OCI-LY1 (cell line): Measurements from ENCODE around the gene MUL1.

Experiments used
- H2AFZ ChIP-seq: fragments of 200-600 bp; sonication (generic), shearing (Covaris generic); 2 replicates; pipeline ENCODE4 v1.6.0; 2014; ENCODE audit warnings: antibody characterized with exemption, mild to moderate bottlenecking, low read length
- H3F3A ChIP-seq: fragments of 200-600 bp; sonication (generic), shearing (Covaris generic); 2 replicates; pipeline ENCODE4 v1.6.0; 2014; ENCODE audit warnings: mild to moderate bottlenecking, antibody characterized with exemption, low read length, moderate library complexity; ENCODE audit not compliant: insufficient read depth
- H3K27ac ChIP-seq: fragments of 200-600 bp; sonication (generic); 2 replicates; pipeline ENCODE4 v1.5.1; 2014; ENCODE audit warnings: low read length, mixed run types, mild to moderate bottlenecking, low read depth; ENCODE audit not compliant: poor library complexity, severe bottlenecking
- H3K27me3 ChIP-seq: fragments of 200-600 bp; sonication (generic); 2 replicates; pipeline ENCODE4 v1.6.0; 2014; ENCODE audit warnings: antibody characterized with exemption, mild to moderate bottlenecking, low read length, moderate library complexity; ENCODE audit not compliant: insufficient read depth
- H3K36me3 ChIP-seq: fragments of 200-600 bp; sonication (generic); 2 replicates; pipeline ENCODE4 v1.6.1; 2014; ENCODE audit warnings: mild to moderate bottlenecking, antibody characterized with exemption, low read length, moderate library complexity, mixed read lengths; ENCODE audit not compliant: insufficient read depth
- H3K4me1 ChIP-seq: fragments of 200-600 bp; sonication (generic); 2 replicates; pipeline ENCODE4 v1.5.1; 2014; ENCODE audit warnings: mild to moderate bottlenecking, low read length, moderate library complexity; ENCODE audit not compliant: insufficient read depth, severe bottlenecking
- H3K4me2 ChIP-seq: fragments of 200-600 bp; sonication (generic), shearing (Covaris generic); 2 replicates; pipeline ENCODE4 v1.6.1; 2014; ENCODE audit warnings: low read length
- H3K4me3 ChIP-seq: fragments of 200-600 bp; sonication (generic); 2 replicates; pipeline ENCODE4 v1.5.1; 2014; ENCODE audit warnings: low read length, low read depth, mild to moderate bottlenecking, mixed read lengths; ENCODE audit not compliant: poor library complexity, severe bottlenecking
- H3K79me2 ChIP-seq: fragments of 200-600 bp; shearing (Covaris generic); 2 replicates; pipeline ENCODE4 v1.6.1; 2016; ENCODE audit warnings: mixed run types, low read length, mixed read lengths; ENCODE audit not compliant: insufficient read depth
- H3K9ac ChIP-seq: fragments of 200-600 bp; sonication (generic), shearing (Covaris generic); 2 replicates; pipeline ENCODE4 v1.6.1; 2014; ENCODE audit warnings: mild to moderate bottlenecking, low read length, mixed read lengths
- H3K9me2 ChIP-seq: fragments of 200-600 bp; sonication (generic), shearing (Covaris generic); 2 replicates; pipeline ENCODE4 v1.6.1; 2014; ENCODE audit warnings: low read depth, mild to moderate bottlenecking, low read length, mixed read lengths
- H3K9me3 ChIP-seq: fragments of 200-600 bp; shearing (Covaris generic); 2 replicates; pipeline ENCODE4 v1.6.1; 2014; ENCODE audit warnings: low read length, mixed read lengths
- H4K20me1 ChIP-seq: fragments of 200-600 bp; sonication (generic), shearing (Covaris generic); 2 replicates; pipeline ENCODE4 v1.6.0; 2016; ENCODE audit warnings: mild to moderate bottlenecking, low read length; ENCODE audit not compliant: insufficient read depth
- CTCF ChIP-seq: fragments of 200-600 bp; sonication (generic), shearing (Covaris generic); IDR thresholded peaks from 2 replicates; pipeline ENCODE4 v1.5.1; 2017; ENCODE audit warnings: mild to moderate bottlenecking, antibody characterized with exemption, low read length, moderate library complexity, mixed read lengths
- EZH2 ChIP-seq: fragments of 200-600 bp; sonication (generic), shearing (Covaris generic); IDR thresholded peaks from 2 replicates; pipeline ENCODE4 v1.8.0; 2017; ENCODE audit warnings: borderline replicate concordance, mixed run types, mild to moderate bottlenecking, antibody characterized with exemption, low read length, moderate library complexity, mixed read lengths

The MUL1 gene

GRCh38 chr1:20546637-20547036, 38.7 kb upstream of the MUL1 start:
- H3K4me2 ChIP-seq: no peak overlapping the region
- no peaks in the 10 kb centered on the region for H3K9me3 ChIP-seq
- no peaks in the 10 kb centered on the region for H3F3A ChIP-seq
- H3K36me3 ChIP-seq: no peaks in the 10 kb centered on the region
- H3K79me2 ChIP-seq: no peaks in the 10 kb centered on the region
- H3K9ac ChIP-seq: no peak overlapping the region
- no peaks in the 10 kb centered on the region for H3K9me2 ChIP-seq
- TF ChIP-seq EZH2: no peak
- TF ChIP-seq CTCF: no peak
- no peak overlapping the region for H3K27ac ChIP-seq
- H3K4me1 ChIP-seq: no peaks in the 10 kb centered on the region
- no peak overlapping the region for H2AFZ ChIP-seq
- H4K20me1 ChIP-seq: no peaks in the 10 kb centered on the region
- H3K27me3 ChIP-seq: no peaks in the 10 kb centered on the region
- no peak overlapping the region for H3K4me3 ChIP-seq

GRCh38 chr1:20540281-20540680, 32.3 kb upstream of the MUL1 start:
- H3K36me3 ChIP-seq: no peaks in the 10 kb centered on the region
- H3K9me2 ChIP-seq: no peaks in the 10 kb centered on the region
- no peak overlapping the region for H3K27ac ChIP-seq
- H3K4me3 ChIP-seq: no peak overlapping the region
- H3K9ac ChIP-seq: no peak overlapping the region
- no peaks in the 10 kb centered on the region for H4K20me1 ChIP-seq
- H3K9me3 ChIP-seq: no peaks in the 10 kb centered on the region
- H3K79me2 ChIP-seq: no peaks in the 10 kb centered on the region
- no peak overlapping the region for H3K4me2 ChIP-seq
- TF ChIP-seq EZH2 (no peak), CTCF (no peak)
- no peak overlapping the region for H2AFZ ChIP-seq
- H3K27me3 ChIP-seq: no peaks in the 10 kb centered on the region
- H3K4me1 ChIP-seq: no peaks in the 10 kb centered on the region
- no peaks in the 10 kb centered on the region for H3F3A ChIP-seq

- TF ChIP-seq EZH2: no peak
- no peak for TF ChIP-seq CTCF
- Histone ChIP-seq H3K9ac (no peak overlapping the region), H2AFZ (no peak overlapping the region), H3F3A (no peaks in the 10 kb centered on the region), H4K20me1 (no peaks in the 10 kb centered on the region), H3K9me3 (no peaks in the 10 kb centered on the region), H3K4me2 (no peak overlapping the region), H3K36me3 (no peaks in the 10 kb centered on the region), H3K27ac (no peak overlapping the region), H3K79me2 (no peaks in the 10 kb centered on the region), H3K9me2 (no peaks in the 10 kb centered on the region), H3K4me3 (no peak overlapping the region), H3K4me1 (no peaks in the 10 kb centered on the region), H3K27me3 (no peaks in the 10 kb centered on the region)
These were observed 31.0 kb upstream of the MUL1 start for GRCh38 chr1:20538760-20539551.
